Small intestine (tissue), 16 donors: Measurements from ENCODE around the gene OTOG. TPM values are rescaled to one million over a fixed set of nuclear protein-coding genes. Genes with fewer than 3 reads are reported as not detected.

Source experiments
- DNase-seq, 2 donors: peaks; one replicate each; pipeline versions ENCODE4 v3.0.0 to v3.0.0-alpha.2; 2013
- FAIRE-seq: peaks from 2 replicates; lab custom pipeline; 2012; peaks lifted over from hg19 to GRCh38; lab: Jason Lieb, UNC
- H3K27ac ChIP-seq, 3 donors: one replicate each; pipeline ENCODE4 v1.5.1; 2013; ENCODE audit warnings: low read length in 2 of 3, mild to moderate bottlenecking in 2 of 3, control low read depth in 1 of 3, inconsistent platforms in 1 of 3, low read depth in 1 of 3, moderate library complexity in 1 of 3
- H3K27me3 ChIP-seq, 3 donors: one replicate each; pipeline ENCODE4 v1.6.1; 2013; ENCODE audit warnings: low read length in 3 of 3, inconsistent platforms in 1 of 3; ENCODE audit not compliant: control insufficient read depth in 3 of 3, insufficient read depth in 3 of 3
- H3K36me3 ChIP-seq, 3 donors: one replicate each; pipeline ENCODE4 v1.6.1; 2013; ENCODE audit warnings: low read length in 3 of 3, inconsistent platforms in 1 of 3, low read depth in 1 of 3, mild to moderate bottlenecking in 1 of 3, moderate library complexity in 1 of 3; ENCODE audit not compliant: control insufficient read depth in 3 of 3, insufficient read depth in 2 of 3
- H3K4me1 ChIP-seq, 3 donors: one replicate each; pipeline ENCODE4 v1.6.1; 2013; ENCODE audit warnings: low read length in 2 of 3, inconsistent platforms in 1 of 3, low read depth in 1 of 3, mild to moderate bottlenecking in 1 of 3, moderate library complexity in 1 of 3; ENCODE audit not compliant: control insufficient read depth in 3 of 3, insufficient read depth in 2 of 3
- H3K4me3 ChIP-seq, 3 donors: one replicate each; pipeline ENCODE4 v1.5.1; 2013; ENCODE audit warnings: low read length in 3 of 3, control low read depth in 1 of 3, inconsistent platforms in 1 of 3, low read depth in 1 of 3, mild to moderate bottlenecking in 1 of 3, moderate library complexity in 1 of 3
- H3K9me3 ChIP-seq, 2 donors: one replicate each; pipeline ENCODE4 v1.6.1; 2013; ENCODE audit warnings: low read depth in 1 of 2, low read length in 1 of 2; ENCODE audit not compliant: control insufficient read depth in 2 of 2, insufficient read depth in 1 of 2
- WGBS, 3 donors: extraction: QIAGEN DNeasy Blood & Tissue Kit; methylation state at CpG; one replicate each; pipeline ENCODE4 v1.1.7; 2013; 5-methylcytosine and 5-hydroxymethylcytosine counted together
- long read RNA-seq, 10 donors: transcript quantifications; one replicate each; lab custom pipeline, GENCODE V29; 2026
- polyA plus RNA-seq, 4 donors: library from polyadenylated mRNA; stranded (reverse) in 3 of 4; unstranded in 1 of 4; fragments of 200-250 nt in 3 of 4; fragments of 120-200 nt in 1 of 4; gene quantifications; one replicate each; pipeline versions ENCODE4 v1.2.1 to v1.2.3, GENCODE V29; 2013
- donor health status: healthy with polysubstance abuse.
- donor health status: control.
- donor health status: control.
- donor health status: Bipolar disorder and iron deficiency.
- donor health status: healthy.

Gene OTOG
- under 1 TPM in 2 of 4 donors, not detected in 2; 0.04 TPM for polyA plus RNA-seq
- long read RNA-seq, donor 1, result 0 reads
- long read RNA-seq, donor 2, result 0 reads
- long read RNA-seq, donor 3, result 0 reads
- long read RNA-seq, donor 4, result 0 reads
- long read RNA-seq, donor 5, result 0 reads
- long read RNA-seq, donor 6, result 0 reads
- long read RNA-seq, donor 7, result 0 reads
- long read RNA-seq, donor 8, result 0 reads
- long read RNA-seq, donor 9, result 0 reads
- long read RNA-seq, donor 10, result 0 reads

- WGBS, 3 donors, result 22 to 58% (median 48%) methylated on average over 20 of the region's 20 CpGs
- Histone ChIP-seq H3K36me3 (peaks cover 0 to 4% (median 0%) of the 10 kb centered on the region in 3 donors), H3K4me3 (no peak within 1 kb of the TSS), H3K4me1 (peaks cover 0 to 13% (median 0%) of the 10 kb centered on the region in 3 donors), H3K27ac (no peak within 1 kb of the TSS), H3K9me3 (no peaks in the 10 kb centered on the region), H3K27me3 (peaks cover 0 to 8% (median 0%) of the 10 kb centered on the region in 3 donors)
- peak in 1 of 2 donors; percentile 36 for DNase-seq
- FAIRE-seq, result no peak
These were observed at the start of gene OTOG for GRCh38 chr11:17547051-17547577. Gene OTOG, plus strand, starts transcription at chr11:17547259. Its CDS starts 114 bp downstream, at chr11:17547373.

- peaks cover 0 to 92% (median 3%) of the 10 kb centered on the region in 3 donors for H3K36me3 ChIP-seq
- H3K27me3 ChIP-seq, result no peaks in the 10 kb centered on the region
- peaks cover 0 to 2% (median 0%) of the 10 kb centered on the region in 3 donors for H3K4me1 ChIP-seq
- 32 to 42% (median 34%) methylated on average over 4 of the region's 4 CpGs for WGBS, 3 donors
- no peak overlapping the region for H3K27ac ChIP-seq
- no peaks in the 10 kb centered on the region for H3K9me3 ChIP-seq
- DNase-seq (peak; percentile 43 to 50), FAIRE-seq (no peak)
- no peak overlapping the region for H3K4me3 ChIP-seq
These were observed 49.0 kb upstream of the OTOG start for GRCh38 chr11:17498058-17498457.

GRCh38 chr11:17498475-17498874 lies 48.6 kb upstream of the OTOG start:
- no peak overlapping the region for H3K27ac ChIP-seq
- H3K36me3 ChIP-seq, result peaks cover 0 to 93% (median 3%) of the 10 kb centered on the region in 3 donors
- DNase-seq, result no peak
- no peaks in the 10 kb centered on the region for H3K9me3 ChIP-seq
- 76 to 90% (median 83%) methylated on average over 5 of the region's 5 CpGs for WGBS, 3 donors
- H3K4me3 ChIP-seq, result no peak overlapping the region
- no peak for FAIRE-seq
- peaks cover 0 to 2% (median 0%) of the 10 kb centered on the region in 3 donors for H3K4me1 ChIP-seq
- H3K27me3 ChIP-seq, result no peaks in the 10 kb centered on the region

- Histone ChIP-seq H3K27ac (no peak overlapping the region), H3K27me3 (no peaks in the 10 kb centered on the region), H3K9me3 (no peaks in the 10 kb centered on the region), H3K4me1 (peaks cover 0 to 2% (median 0%) of the 10 kb centered on the region in 3 donors), H3K4me3 (no peak overlapping the region), H3K36me3 (peaks cover 0 to 92% (median 3%) of the 10 kb centered on the region in 3 donors)
- no peak for DNase-seq
- 92 to 96% (median 92%) methylated on average over 12 of the region's 12 CpGs for WGBS, 3 donors
- no peak for FAIRE-seq
These were observed 46.4 kb upstream of the OTOG start for GRCh38 chr11:17500673-17501072.

- H3K9me3 ChIP-seq, result no peaks in the 10 kb centered on the region
- H3K36me3 ChIP-seq, result peaks cover 0 to 91% (median 0%) of the 10 kb centered on the region in 3 donors
- no peak overlapping the region for H3K4me3 ChIP-seq
- DNase-seq (no peak), FAIRE-seq (no peak)
- WGBS, 3 donors, result 84 to 86% (median 86%) methylated on average over 4 of the region's 4 CpGs
- H3K4me1 ChIP-seq, result peaks cover 0 to 2% (median 0%) of the 10 kb centered on the region in 3 donors
- H3K27me3 ChIP-seq, result no peaks in the 10 kb centered on the region
- no peak overlapping the region for H3K27ac ChIP-seq
These were observed 44.4 kb upstream of the OTOG start for GRCh38 chr11:17502630-17503029.

- peaks cover 0 to 4% (median 0%) of the 10 kb centered on the region in 3 donors for H3K4me1 ChIP-seq
- H3K36me3 ChIP-seq, result peaks cover 0 to 90% (median 0%) of the 10 kb centered on the region in 3 donors
- no peak overlapping the region for H3K27ac ChIP-seq
- H3K4me3 ChIP-seq, result no peak overlapping the region
- DNase-seq (peak; percentile 60 to 68), FAIRE-seq (no peak)
- H3K27me3 ChIP-seq, result no peaks in the 10 kb centered on the region
- H3K9me3 ChIP-seq, result no peaks in the 10 kb centered on the region
- 36 to 47% (median 42%) methylated on average over 9 of the region's 9 CpGs for WGBS, 3 donors
These were observed 42.5 kb upstream of the OTOG start for GRCh38 chr11:17504330-17505107.

GRCh38 chr11:17505146-17505545 lies 41.9 kb upstream of the OTOG start:
- WGBS, 3 donors, result 75 to 81% (median 80%) methylated on average over 4 of the region's 4 CpGs
- FAIRE-seq (no peak), DNase-seq (no peak)
- Histone ChIP-seq H3K27ac (no peak overlapping the region), H3K36me3 (peaks cover 0 to 90% (median 0%) of the 10 kb centered on the region in 3 donors), H3K4me3 (no peak overlapping the region), H3K4me1 (peaks cover 0 to 8% (median 0%) of the 10 kb centered on the region in 3 donors), H3K27me3 (no peaks in the 10 kb centered on the region), H3K9me3 (no peaks in the 10 kb centered on the region)

GRCh38 chr11:17506314-17506713 lies 40.7 kb upstream of the OTOG start:
- no peak for FAIRE-seq
- Histone ChIP-seq H3K4me1 (peaks cover 0 to 8% (median 0%) of the 10 kb centered on the region in 3 donors), H3K4me3 (no peak overlapping the region), H3K9me3 (no peaks in the 10 kb centered on the region), H3K36me3 (peaks cover 0 to 85% (median 0%) of the 10 kb centered on the region in 3 donors), H3K27ac (no peak overlapping the region), H3K27me3 (no peaks in the 10 kb centered on the region)
- DNase-seq, result no peak
- 84 to 90% (median 89%) methylated on average over 6 of the region's 6 CpGs for WGBS, 3 donors
